Naive thymus-derived CD4-positive, alpha-beta T cell (primary cell): ENCODE measurements around the gene CPNE9. TPM values are rescaled to one million over a fixed set of nuclear protein-coding genes. Genes with fewer than 3 reads are reported as not detected.

Source experiments
- ATAC-seq: fragments of 150-1000 bp; cut with Tn5 transposase; 2 replicates; pipeline ENCODE4 v1.10.0; 2021; ENCODE audit warnings: mild to moderate bottlenecking, moderate library complexity
- CTCF ChIA-PET: fragments of 350-600 bp; sonication (Branson Sonifier 250); formaldehyde crosslinking; loops from one replicate; lab custom pipeline; 2021; ENCODE audit warnings: antibody characterized with exemption; lab: Charles Lee
- POLR2A ChIA-PET: fragments of 350-600 bp; sonication (Branson Sonifier 250); formaldehyde crosslinking; loops from one replicate; lab custom pipeline; 2021; ENCODE audit warnings: antibody characterized with exemption, inconsistent platforms; lab: Charles Lee
- DNase-seq, 9 donors: peaks; one replicate each; pipeline versions ENCODE4 v3.0.0 to v3.0.0-alpha.2; 2020 to 2022; ENCODE audit warnings: mixed read lengths in 1 of 9
- H3K27ac ChIP-seq: one replicate; pipeline ENCODE4 v1.7.0; 2013; ENCODE audit warnings: mild to moderate bottlenecking, low read depth, low read length, moderate library complexity
- H3K27me3 ChIP-seq, 2 donors: one replicate each; pipeline ENCODE4 v1.7.0; 2013; ENCODE audit warnings: low read length in 2 of 2, mild to moderate bottlenecking in 2 of 2, moderate library complexity in 2 of 2; ENCODE audit not compliant: control insufficient read depth in 2 of 2, insufficient read depth in 2 of 2
- H3K36me3 ChIP-seq, 3 experiments: 1 replicate in 2 of 3; 2 replicates in 1 of 3; pipeline ENCODE4 v1.7.0; 2013; ENCODE audit warnings: low read length in 3 of 3, mild to moderate bottlenecking in 3 of 3, moderate library complexity in 1 of 3; ENCODE audit not compliant: insufficient read depth in 3 of 3, control insufficient read depth in 2 of 3
- H3K4me1 ChIP-seq, 2 donors: one replicate each; pipeline ENCODE4 v1.7.0; 2013; ENCODE audit warnings: low read length in 2 of 2, mild to moderate bottlenecking in 2 of 2, moderate library complexity in 1 of 2; ENCODE audit not compliant: control insufficient read depth in 2 of 2, insufficient read depth in 2 of 2
- H3K4me3 ChIP-seq: 2 replicates; pipeline ENCODE4 v1.7.0; 2013; ENCODE audit warnings: mild to moderate bottlenecking, low read length
- H3K9me3 ChIP-seq, 3 experiments: 1 replicate in 2 of 3; 2 replicates in 1 of 3; pipeline ENCODE4 v1.7.0; 2013; ENCODE audit warnings: low read length in 3 of 3; ENCODE audit not compliant: control insufficient read depth in 2 of 3
- H3K27ac Mint-ChIP-seq, 9 donors: one replicate each; pipeline ENCODE4 v1.8.0; 2020 to 2022; ENCODE audit warnings: mixed read lengths in 9 of 9, mild to moderate bottlenecking in 8 of 9, moderate library complexity in 5 of 9, inconsistent platforms in 2 of 9
- H3K27me3 Mint-ChIP-seq, 5 donors: one replicate each; pipeline ENCODE4 v1.8.0; 2021 to 2022; ENCODE audit warnings: mixed read lengths in 5 of 5, mild to moderate bottlenecking in 1 of 5
- H3K36me3 Mint-ChIP-seq, 5 donors: one replicate each; pipeline ENCODE4 v1.8.0; 2020 to 2022; ENCODE audit warnings: mixed read lengths in 5 of 5, mild to moderate bottlenecking in 3 of 5, inconsistent platforms in 1 of 5
- H3K4me1 Mint-ChIP-seq, 7 donors: one replicate each; pipeline ENCODE4 v1.8.0; 2020 to 2022; ENCODE audit warnings: mixed read lengths in 7 of 7, mild to moderate bottlenecking in 3 of 7, inconsistent platforms in 1 of 7
- H3K4me3 Mint-ChIP-seq, 10 donors: one replicate each; pipeline ENCODE4 v1.8.0; 2020 to 2022; ENCODE audit warnings: mild to moderate bottlenecking in 10 of 10, mixed read lengths in 10 of 10, moderate library complexity in 6 of 10, inconsistent platforms in 2 of 10
- H3K9me3 Mint-ChIP-seq, 11 donors: one replicate each; pipeline ENCODE4 v1.8.0; 2020 to 2022; ENCODE audit warnings: mixed read lengths in 11 of 11, mild to moderate bottlenecking in 4 of 11, inconsistent platforms in 1 of 11, moderate library complexity in 1 of 11
- intact Hi-C, 2 donors: fragments of 100-400 bp; cut with micrococcal nuclease; formaldehyde crosslinking; loops; one replicate each; pipeline ENCODE4 v1.15.1; 2023
- polyA plus RNA-seq, 2 donors: library from polyadenylated mRNA; unstranded; fragments of 300-500 nt; fragmentation: Illumina TruSeq; gene quantifications; one replicate each; pipeline ENCODE4 v1.2.3, GENCODE V29; 2021
- total RNA-seq, 6 experiments: library from RNA in 5 of 6; stranded (reverse) in 5 of 6; gene quantifications; 1 replicate in 5 of 6; 2 replicates in 1 of 6; pipeline ENCODE4 v1.2.3 and lab custom pipeline; 2021 to 2026

Gene CPNE9
- total and polyA plus RNA-seq, 7 experiments from 2014 or later: 0.16 to 1.2 (median 0.51) TPM; not detected in 3

- intact Hi-C loops: no loop called here
- Histone ChIP-seq H3K4me1 (no peaks in the 10 kb centered on the region), H3K27ac (no peak overlapping the region), H3K9me3 (no peaks in the 10 kb centered on the region), H3K4me3 (no peak overlapping the region), H3K27me3 (no peaks in the 10 kb centered on the region), H3K36me3 (peaks cover 29 to 95% (median 56%) of the 10 kb centered on the region in 3 experiments)
- Mint-ChIP-seq H3K4me1 (no peaks in the 10 kb centered on the region), H3K27me3 (no peaks in the 10 kb centered on the region), H3K4me3 (no peak overlapping the region), H3K36me3 (peaks cover 18 to 85% (median 46%) of the 10 kb centered on the region in 5 donors), H3K9me3 (no peaks in the 10 kb centered on the region), H3K27ac (no peak overlapping the region)
- ATAC-seq: no peak
- POLR2A ChIA-PET: no interaction called here
- DNase-seq: no peak
- CTCF ChIA-PET: no interaction called here
Measured at GRCh38 chr3:9679476-9680080, 24.1 kb upstream of the CPNE9 start.

DNA sequence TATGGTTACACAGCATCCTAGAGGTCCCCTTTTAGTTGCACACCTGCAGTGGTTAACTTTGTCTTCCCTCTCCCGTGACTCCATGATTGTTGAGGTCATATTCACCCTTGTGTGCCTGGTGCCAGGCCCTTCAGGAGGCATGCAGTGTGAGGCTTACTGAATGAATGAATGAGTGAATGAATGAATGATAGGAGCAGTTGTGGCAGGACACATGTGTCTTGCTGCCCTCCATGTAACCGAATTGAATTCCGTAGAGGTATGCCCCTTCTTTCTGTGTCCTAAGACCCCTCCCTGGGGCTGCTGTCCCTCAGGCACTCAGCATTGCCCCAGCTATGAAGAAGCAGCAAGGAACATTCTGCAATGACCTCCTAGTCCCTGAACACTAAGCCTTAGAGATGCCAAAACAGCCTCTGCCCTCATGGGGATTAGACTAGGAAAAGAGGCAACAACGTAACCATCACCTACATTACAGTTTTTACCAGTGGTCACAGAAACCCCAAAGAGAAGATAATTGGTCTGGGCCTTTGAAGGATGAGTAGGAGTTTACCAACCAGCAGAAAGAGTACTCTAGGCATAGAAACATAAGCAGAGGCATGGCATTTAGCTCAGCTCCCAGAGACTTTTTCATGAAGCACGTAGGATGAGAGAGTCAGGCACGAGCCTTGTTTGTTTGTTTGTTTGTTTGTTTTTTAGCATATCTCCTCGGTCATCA is 22.5 kb upstream of the CPNE9 start:
- Mint-ChIP-seq H3K9me3 (no peaks in the 10 kb centered on the region), H3K27me3 (no peaks in the 10 kb centered on the region), H3K36me3 (peaks cover 22 to 86% (median 58%) of the 10 kb centered on the region in 5 donors), H3K27ac (peak overlapping the region in 1 of 9 donors; percentile 55), H3K4me3 (no peak overlapping the region), H3K4me1 (no peaks in the 10 kb centered on the region)
- DNase-seq: no peak
- H3K9me3 ChIP-seq: no peaks in the 10 kb centered on the region
- ChIA-PET CTCF (interaction anchor here (0.5 kb wide), 1 partner anchor 198 kb away, joined by 3 read pairs; no protein-coding TSS in a partner anchor), POLR2A (no interaction called here)
- H3K4me1 ChIP-seq: no peaks in the 10 kb centered on the region
- H3K4me3 ChIP-seq: no peak overlapping the region
- peaks cover 28 to 100% (median 66%) of the 10 kb centered on the region in 3 experiments for H3K36me3 ChIP-seq
- H3K27ac ChIP-seq: no peak overlapping the region
- no peaks in the 10 kb centered on the region for H3K27me3 ChIP-seq
- intact Hi-C loops: no loop called here
- no peak for ATAC-seq

DNA sequence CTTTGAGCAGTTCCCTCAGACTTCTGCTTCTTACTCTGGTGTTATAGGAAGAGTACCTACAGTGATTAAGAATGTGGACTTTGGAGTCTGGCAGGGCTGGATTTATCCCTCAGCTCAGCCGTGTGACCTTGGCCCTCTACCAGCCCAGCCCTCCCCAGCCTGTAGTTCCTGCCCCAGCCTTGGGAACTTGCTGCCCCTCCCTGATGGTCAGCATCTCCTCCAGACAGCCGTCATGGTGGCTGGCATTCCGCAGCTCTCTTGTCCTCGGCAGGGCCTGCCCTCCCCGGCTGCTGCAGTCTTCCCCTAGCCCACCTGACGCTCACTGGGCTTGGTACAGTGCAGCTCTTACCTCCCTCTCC is 21.9 kb upstream of the CPNE9 start:
- no peak overlapping the region for H3K27ac ChIP-seq
- peaks cover 28 to 100% (median 63%) of the 10 kb centered on the region in 3 experiments for H3K36me3 ChIP-seq
- H3K4me1 ChIP-seq: no peaks in the 10 kb centered on the region
- POLR2A ChIA-PET: no interaction called here
- DNase-seq (no peak), ATAC-seq (no peak)
- Mint-ChIP-seq H3K4me3 (no peak overlapping the region), H3K9me3 (no peaks in the 10 kb centered on the region), H3K36me3 (peaks cover 22 to 88% (median 59%) of the 10 kb centered on the region in 5 donors), H3K4me1 (no peaks in the 10 kb centered on the region), H3K27ac (no peak overlapping the region), H3K27me3 (no peaks in the 10 kb centered on the region)
- no peak overlapping the region for H3K4me3 ChIP-seq
- H3K9me3 ChIP-seq: no peaks in the 10 kb centered on the region
- CTCF ChIA-PET: interaction anchor here (0.5 kb wide), 1 partner anchor 199 kb away, joined by 3 read pairs; no protein-coding TSS in a partner anchor
- intact Hi-C loops: no loop called here
- no peaks in the 10 kb centered on the region for H3K27me3 ChIP-seq

DNA sequence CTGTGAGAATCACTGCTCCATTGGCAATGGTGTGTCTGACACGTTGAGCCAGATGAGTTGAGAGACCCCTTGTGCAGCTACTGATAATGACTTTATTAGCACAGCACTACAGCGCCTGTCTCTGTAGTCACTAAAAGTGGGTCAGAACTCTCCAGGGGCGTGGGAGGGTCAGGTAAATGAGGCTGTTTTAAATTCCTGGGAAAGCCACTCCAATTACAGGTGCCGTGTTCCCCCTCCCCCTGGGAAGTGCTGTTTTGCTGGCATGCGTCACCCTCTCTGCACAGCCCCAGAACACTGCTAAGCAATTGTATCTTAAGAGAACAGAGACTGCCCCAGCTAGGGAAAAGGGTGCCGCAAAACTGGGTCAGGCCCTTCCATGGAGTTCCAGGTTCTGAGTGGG is 21.5 kb upstream of the CPNE9 start:
- Histone ChIP-seq H3K27me3 (no peaks in the 10 kb centered on the region), H3K27ac (no peak overlapping the region), H3K9me3 (no peaks in the 10 kb centered on the region), H3K36me3 (peaks cover 27 to 100% (median 63%) of the 10 kb centered on the region in 3 experiments), H3K4me1 (no peaks in the 10 kb centered on the region), H3K4me3 (no peak overlapping the region)
- CTCF ChIA-PET: no interaction called here
- Mint-ChIP-seq H3K27ac (no peak overlapping the region), H3K9me3 (no peaks in the 10 kb centered on the region), H3K27me3 (no peaks in the 10 kb centered on the region), H3K4me3 (no peak overlapping the region), H3K4me1 (no peaks in the 10 kb centered on the region), H3K36me3 (peaks cover 24 to 88% (median 55%) of the 10 kb centered on the region in 5 donors)
- intact Hi-C loops: no loop called here
- DNase-seq: no peak
- POLR2A ChIA-PET: no interaction called here
- ATAC-seq: no peak

DNA sequence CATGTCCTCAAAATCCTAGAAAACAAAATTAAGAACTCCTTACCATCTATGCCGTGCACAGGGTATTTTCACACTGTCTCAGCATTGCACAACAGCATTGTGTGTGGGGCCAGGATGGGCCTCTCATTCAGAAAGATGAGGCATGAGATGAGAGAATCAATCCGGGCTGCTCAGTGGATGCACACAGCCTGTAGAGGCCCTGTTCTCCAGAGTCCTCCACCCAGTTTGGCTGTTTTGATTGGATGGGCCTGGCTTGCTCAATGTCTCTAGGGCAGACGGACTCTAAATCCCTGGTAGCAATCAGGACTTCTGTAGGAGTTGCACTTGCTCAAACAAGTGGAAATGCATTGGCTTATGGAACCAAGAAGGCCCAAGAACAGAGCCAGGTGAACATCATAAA is 20.2 kb upstream of the CPNE9 start:
- H3K4me1 ChIP-seq: no peaks in the 10 kb centered on the region
- Mint-ChIP-seq H3K36me3 (peaks cover 24 to 82% (median 44%) of the 10 kb centered on the region in 5 donors), H3K4me1 (no peaks in the 10 kb centered on the region), H3K27ac (no peak overlapping the region), H3K9me3 (no peaks in the 10 kb centered on the region), H3K4me3 (no peak overlapping the region), H3K27me3 (no peaks in the 10 kb centered on the region)
- ChIA-PET CTCF (no interaction called here), POLR2A (no interaction called here)
- ATAC-seq: no peak
- DNase-seq: no peak
- no peaks in the 10 kb centered on the region for H3K27me3 ChIP-seq
- H3K27ac ChIP-seq: no peak overlapping the region
- peaks cover 30 to 100% (median 67%) of the 10 kb centered on the region in 3 experiments for H3K36me3 ChIP-seq
- H3K9me3 ChIP-seq: no peaks in the 10 kb centered on the region
- H3K4me3 ChIP-seq: no peak overlapping the region
- intact Hi-C loops: no loop called here

GRCh38 chr3:9685216-9686049 is 18.2 kb upstream of the CPNE9 start:
- ChIA-PET CTCF (no interaction called here), POLR2A (no interaction called here)
- Mint-ChIP-seq H3K27ac (peak overlapping the region in 1 of 9 donors; percentile 76), H3K9me3 (no peaks in the 10 kb centered on the region), H3K4me1 (no peaks in the 10 kb centered on the region), H3K27me3 (no peaks in the 10 kb centered on the region), H3K36me3 (peaks cover 19 to 80% (median 30%) of the 10 kb centered on the region in 5 donors), H3K4me3 (no peak overlapping the region)
- DNase-seq (no peak), ATAC-seq (no peak)
- no peak overlapping the region for H3K4me3 ChIP-seq
- no peaks in the 10 kb centered on the region for H3K27me3 ChIP-seq
- no peak overlapping the region for H3K27ac ChIP-seq
- H3K9me3 ChIP-seq: no peaks in the 10 kb centered on the region
- H3K4me1 ChIP-seq: no peaks in the 10 kb centered on the region
- intact Hi-C loops: no loop called here
- peaks cover 41 to 100% (median 61%) of the 10 kb centered on the region in 3 experiments for H3K36me3 ChIP-seq
